Activated CD8-positive, alpha-beta memory T cell treated with anti-CD3 and anti-CD28 coated beads, Interleukin-2, amount 50 U/mL, for 4 hours (primary cell): ENCODE data around the gene FOXA2.

ENCODE experiments used
- DNase-seq: peaks from one replicate; pipeline ENCODE4 v3.0.0-alpha.2; 2020

Gene FOXA2

GRCh38 chr20:22536141-22536828 lies 48.1 kb downstream of the FOXA2 start:
- no peak for DNase-seq

GRCh38 chr20:22535483-22535882 lies 48.9 kb downstream of the FOXA2 start:
- no peak for DNase-seq

DNA sequence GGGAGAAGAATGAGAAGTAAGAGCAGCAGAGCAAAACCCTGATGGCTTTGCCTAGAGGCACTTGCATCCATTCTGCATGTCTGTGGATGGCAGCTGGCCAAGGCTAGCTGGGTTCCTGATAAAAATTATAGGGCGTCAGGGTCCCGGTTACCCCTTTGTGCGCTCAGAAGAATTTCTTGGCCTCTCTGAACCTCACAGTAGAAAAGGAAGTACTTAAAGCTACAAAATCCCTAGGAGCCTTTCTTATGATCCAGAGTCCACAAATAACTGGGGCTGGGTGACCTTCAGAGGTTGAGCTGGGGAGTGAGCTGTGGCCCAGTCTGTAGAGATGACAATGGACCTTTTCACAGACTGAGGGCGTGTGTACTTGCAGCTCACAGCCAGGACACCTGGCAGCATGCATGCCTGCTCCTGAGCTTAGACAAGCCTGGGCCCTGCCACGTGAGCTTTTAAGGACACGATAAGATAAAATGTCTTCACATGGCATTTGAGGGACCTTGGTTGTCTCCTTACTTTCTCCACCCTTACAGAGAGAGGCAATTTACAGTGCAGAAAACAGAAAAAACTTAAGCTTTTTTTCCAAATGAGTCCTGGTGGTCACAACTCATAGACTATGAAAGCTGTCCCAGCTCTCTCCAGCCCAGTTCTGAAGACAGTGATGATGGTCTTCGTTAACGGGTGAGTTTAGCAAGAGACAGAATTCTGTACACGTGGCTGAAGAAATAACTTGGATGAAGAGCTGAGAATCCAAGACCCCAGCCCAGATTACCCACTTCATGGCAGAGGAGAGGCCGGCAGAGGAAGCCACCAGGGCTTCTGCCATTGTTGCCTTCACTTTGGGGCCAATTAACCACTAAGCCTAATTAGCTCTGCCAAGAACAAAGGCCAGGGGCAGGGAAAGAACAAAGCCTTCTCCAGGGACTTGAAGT lies 50.3 kb downstream of the FOXA2 start:
- no peak for DNase-seq

GRCh38 chr20:22532598-22532997 lies 51.8 kb downstream of the FOXA2 start:
- DNase-seq: no peak

GRCh38 chr20:22531756-22532155 lies 52.6 kb downstream of the FOXA2 start:
- no peak for DNase-seq

GRCh38 chr20:22531056-22531615 lies 53.2 kb downstream of the FOXA2 start:
- no peak for DNase-seq
